OCI-LY1 (cell line): ENCODE measurements around the gene RPS19BP1.

Experiments used
- CTCF ChIP-seq: fragments of 200-600 bp; sonication (generic), shearing (Covaris generic); IDR thresholded peaks from 2 replicates; pipeline ENCODE4 v1.5.1; 2017; ENCODE audit warnings: mild to moderate bottlenecking, antibody characterized with exemption, low read length, moderate library complexity, mixed read lengths
- EZH2 ChIP-seq: fragments of 200-600 bp; sonication (generic), shearing (Covaris generic); IDR thresholded peaks from 2 replicates; pipeline ENCODE4 v1.8.0; 2017; ENCODE audit warnings: borderline replicate concordance, mixed run types, mild to moderate bottlenecking, antibody characterized with exemption, low read length, moderate library complexity, mixed read lengths

DNA sequence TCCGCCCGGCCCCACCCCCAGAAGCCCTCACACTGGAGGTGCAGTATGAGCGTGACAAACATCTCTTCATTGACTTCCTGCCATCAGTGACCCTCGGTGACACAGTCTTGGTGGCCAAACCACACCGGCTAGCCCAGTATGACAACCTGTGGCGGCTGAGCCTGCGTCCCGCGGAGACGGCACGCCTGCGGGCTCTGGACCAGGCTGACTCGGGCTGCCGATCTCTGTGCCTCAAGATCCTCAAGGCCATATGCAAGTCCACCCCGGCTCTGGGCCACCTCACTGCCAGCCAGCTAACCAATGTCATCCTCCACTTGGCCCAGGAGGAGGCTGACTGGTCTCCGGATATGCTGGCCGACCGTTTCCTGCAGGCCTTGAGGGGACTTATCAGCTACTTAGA lies 18.8 kb downstream of the RPS19BP1 start:
- TF ChIP-seq CTCF, result no peak
- TF ChIP-seq EZH2, result no peak
